HG03342 (cell line): ENCODE data around the gene KCNK4.
A peak's percentile ranks its signal among the peaks of the same experiment; 100 is the strongest.

Experiments
- ATAC-seq: cut with Tn5 transposase; IDR thresholded peaks from one replicate; pipeline ENCODE4 v1.9.1; 2021; ENCODE audit warnings: mild to moderate bottlenecking, moderate library complexity; ENCODE audit not compliant: unreplicated experiment

Gene KCNK4

GRCh38 chr11:64289002-64289564 lies 2.0 kb upstream of the KCNK4 start:
- ATAC-seq, result no peak

- no peak for ATAC-seq
Measured at GRCh38 chr11:64290352-64291261, 495 bp upstream of the KCNK4 start.

- ATAC-seq, result no peak
Measured at GRCh38 chr11:64291752-64292459, 804 bp downstream of the KCNK4 start.

GRCh38 chr11:64292460-64293254 lies 1.6 kb downstream of the KCNK4 start:
- no peak for ATAC-seq

- no peak for ATAC-seq
Measured at GRCh38 chr11:64294774-64295173, 3.7 kb downstream of the KCNK4 start.

GRCh38 chr11:64295760-64296159 lies 4.7 kb downstream of the KCNK4 start:
- ATAC-seq, result no peak

GRCh38 chr11:64296236-64296635 lies 5.1 kb downstream of the KCNK4 start:
- ATAC-seq, result no peak

- ATAC-seq, result no peak
Measured at GRCh38 chr11:64296830-64297698, 6.0 kb downstream of the KCNK4 start.

GRCh38 chr11:64297699-64298358 lies 6.7 kb downstream of the KCNK4 start:
- no peak for ATAC-seq

- ATAC-seq, result no peak
Measured at GRCh38 chr11:64298966-64299846, 8.1 kb downstream of the KCNK4 start.

GRCh38 chr11:64299847-64300648 lies 8.9 kb downstream of the KCNK4 start, which contains the start of gene CATSPERZ:
Gene CATSPERZ, plus strand, starts transcription at chr11:64300358. Its CDS starts 53 bp downstream, at chr11:64300411.
- ATAC-seq, result no peak

- ATAC-seq, result no peak
Measured at GRCh38 chr11:64303109-64304031, 12.3 kb downstream of the KCNK4 start.

- no peak for ATAC-seq
Measured at GRCh38 chr11:64304032-64304315, 12.9 kb downstream of the KCNK4 start.

GRCh38 chr11:64304316-64305072 lies 13.4 kb downstream of the KCNK4 start:
- peak; percentile 22 for ATAC-seq

GRCh38 chr11:64305075-64305690 lies 14.1 kb downstream of the KCNK4 start, which contains the start of gene ESRRA:
Gene ESRRA, plus strand, starts transcription at chr11:64305524. Its CDS starts 1,656 bp downstream, at chr11:64307180.
- ATAC-seq, result peak; percentile 74
